KOPT-K1 (cell line): Measurements from ENCODE around the gene RBM22.
A peak's percentile ranks its signal among the peaks of the same experiment; 100 is the strongest.

ENCODE experiments used
- H3K27ac ChIP-seq: fragments of 200-600 bp; sonication (generic); 2 replicates; pipeline ENCODE4 v1.5.1; 2016; ENCODE audit warnings: antibody characterized with exemption, mild to moderate bottlenecking, low read depth, low read length; ENCODE audit not compliant: poor library complexity, severe bottlenecking
- H3K36me3 ChIP-seq: fragments of 200-600 bp; sonication (generic); 2 replicates; pipeline ENCODE4 v1.5.1; 2017; ENCODE audit warnings: antibody characterized with exemption, mild to moderate bottlenecking, low read length, moderate library complexity; ENCODE audit not compliant: insufficient read depth
- H3K9me3 ChIP-seq: fragments of 200-600 bp; sonication (generic); 2 replicates; pipeline ENCODE4 v1.5.1; 2017; ENCODE audit warnings: antibody characterized with exemption, low read length, mild to moderate bottlenecking; ENCODE audit not compliant: insufficient read depth, poor library complexity, severe bottlenecking

RBM22 gene

GRCh38 chr5:150661821-150662596 is 38.9 kb downstream of the RBM22 start:
- Histone ChIP-seq H3K36me3 (no peaks in the 10 kb centered on the region), H3K9me3 (no peaks in the 10 kb centered on the region), H3K27ac (no peak overlapping the region)

GRCh38 chr5:150661086-150661485 is 39.8 kb downstream of the RBM22 start, which contains the start of gene MYOZ3:
TSS of gene MYOZ3 (plus strand) at chr5:150661251. CDS start at chr5:150662942, 1,691 bp downstream.
- Histone ChIP-seq H3K9me3 (no peaks in the 10 kb centered on the region), H3K36me3 (no peaks in the 10 kb centered on the region), H3K27ac (no peak within 1 kb of the TSS)

GRCh38 chr5:150660108-150660831 is 40.6 kb downstream of the RBM22 start:
- no peaks in the 10 kb centered on the region for H3K9me3 ChIP-seq
- H3K27ac ChIP-seq: no peak overlapping the region
- no peaks in the 10 kb centered on the region for H3K36me3 ChIP-seq

- Histone ChIP-seq H3K9me3 (no peaks in the 10 kb centered on the region), H3K27ac (no peak overlapping the region), H3K36me3 (no peaks in the 10 kb centered on the region)
Observed at GRCh38 chr5:150659360-150660107, 41.3 kb downstream of the RBM22 start.

- Histone ChIP-seq H3K9me3 (no peaks in the 10 kb centered on the region), H3K36me3 (no peaks in the 10 kb centered on the region), H3K27ac (no peak overlapping the region)
Observed at GRCh38 chr5:150658699-150659265, 42.1 kb downstream of the RBM22 start.

- no peaks in the 10 kb centered on the region for H3K9me3 ChIP-seq
- no peak overlapping the region for H3K27ac ChIP-seq
- no peaks in the 10 kb centered on the region for H3K36me3 ChIP-seq
Observed at GRCh38 chr5:150658121-150658520, 42.7 kb downstream of the RBM22 start.

GRCh38 chr5:150656191-150657132 is 44.4 kb downstream of the RBM22 start:
- Histone ChIP-seq H3K27ac (peak overlapping the region; percentile 63), H3K36me3 (no peaks in the 10 kb centered on the region), H3K9me3 (no peaks in the 10 kb centered on the region)

- H3K9me3 ChIP-seq: no peaks in the 10 kb centered on the region
- no peaks in the 10 kb centered on the region for H3K36me3 ChIP-seq
- H3K27ac ChIP-seq: no peak overlapping the region
Observed at GRCh38 chr5:150655221-150655620, 45.6 kb downstream of the RBM22 start.

- Histone ChIP-seq H3K9me3 (no peaks in the 10 kb centered on the region), H3K36me3 (no peaks in the 10 kb centered on the region), H3K27ac (no peak overlapping the region)
Observed at GRCh38 chr5:150653762-150654556, 46.9 kb downstream of the RBM22 start.

GRCh38 chr5:150653145-150653761 is 47.6 kb downstream of the RBM22 start:
- no peaks in the 10 kb centered on the region for H3K9me3 ChIP-seq
- H3K36me3 ChIP-seq: no peaks in the 10 kb centered on the region
- no peak overlapping the region for H3K27ac ChIP-seq

GRCh38 chr5:150651924-150652671 is 48.8 kb downstream of the RBM22 start:
- H3K9me3 ChIP-seq: no peaks in the 10 kb centered on the region
- no peak overlapping the region for H3K27ac ChIP-seq
- H3K36me3 ChIP-seq: no peaks in the 10 kb centered on the region

GRCh38 chr5:150651382-150651781 is 49.5 kb downstream of the RBM22 start:
- H3K36me3 ChIP-seq: no peaks in the 10 kb centered on the region

More at GRCh38 chr5:150651382-150651781, 49.5 kb downstream of the RBM22 start:
- no peak overlapping the region for H3K27ac ChIP-seq
- no peaks in the 10 kb centered on the region for H3K9me3 ChIP-seq
